ENCODE data around the gene SYNRG.
"Not testable (repeated sequence)": the region's sequence is repeated elsewhere in the genome, so short reads cannot be mapped to it uniquely, and the experiment has no call there.

SYNRG gene

DNA sequence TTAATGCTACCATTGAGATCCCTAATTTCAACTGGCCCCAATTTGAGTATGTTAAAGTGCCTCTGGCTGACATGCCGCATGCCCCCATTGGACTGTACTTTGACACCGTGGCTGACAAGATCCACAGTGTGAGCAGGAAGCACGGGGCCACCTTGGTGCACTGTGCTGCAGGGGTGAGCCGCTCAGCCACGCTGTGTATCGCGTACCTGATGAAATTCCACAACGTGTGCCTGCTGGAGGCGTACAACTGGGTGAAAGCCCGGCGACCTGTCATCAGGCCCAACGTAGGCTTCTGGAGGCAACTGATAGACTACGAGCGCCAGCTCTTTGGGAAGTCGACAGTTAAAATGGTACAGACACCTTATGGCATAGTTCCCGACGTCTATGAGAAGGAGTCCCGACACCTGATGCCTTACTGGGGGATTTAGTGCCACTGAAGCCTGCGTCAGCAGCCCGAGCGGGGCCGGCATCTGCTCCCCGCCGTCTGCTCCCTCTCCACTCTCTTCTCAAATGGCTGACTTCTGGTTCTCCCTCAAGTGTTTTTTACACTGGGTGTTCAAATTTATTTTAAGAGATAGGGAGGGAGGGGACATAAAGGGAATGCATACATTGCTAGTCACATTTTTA lies 96.7 kb downstream of the SYNRG start:
- Mint-ChIP-seq H3K9me3 (no peaks in the 10 kb centered on the region), H3K27ac (no peak overlapping the region), H3K4me1 (peaks cover 19% of the 10 kb centered on the region), H3K4me3 (no peak overlapping the region), H3K27me3 (ENCODE audit: low read depth) (no peaks in the 10 kb centered on the region), H3K36me3 (ENCODE audit: low read depth) (peaks cover 23% of the 10 kb centered on the region)
- TF ChIP-seq, protein P1, sequence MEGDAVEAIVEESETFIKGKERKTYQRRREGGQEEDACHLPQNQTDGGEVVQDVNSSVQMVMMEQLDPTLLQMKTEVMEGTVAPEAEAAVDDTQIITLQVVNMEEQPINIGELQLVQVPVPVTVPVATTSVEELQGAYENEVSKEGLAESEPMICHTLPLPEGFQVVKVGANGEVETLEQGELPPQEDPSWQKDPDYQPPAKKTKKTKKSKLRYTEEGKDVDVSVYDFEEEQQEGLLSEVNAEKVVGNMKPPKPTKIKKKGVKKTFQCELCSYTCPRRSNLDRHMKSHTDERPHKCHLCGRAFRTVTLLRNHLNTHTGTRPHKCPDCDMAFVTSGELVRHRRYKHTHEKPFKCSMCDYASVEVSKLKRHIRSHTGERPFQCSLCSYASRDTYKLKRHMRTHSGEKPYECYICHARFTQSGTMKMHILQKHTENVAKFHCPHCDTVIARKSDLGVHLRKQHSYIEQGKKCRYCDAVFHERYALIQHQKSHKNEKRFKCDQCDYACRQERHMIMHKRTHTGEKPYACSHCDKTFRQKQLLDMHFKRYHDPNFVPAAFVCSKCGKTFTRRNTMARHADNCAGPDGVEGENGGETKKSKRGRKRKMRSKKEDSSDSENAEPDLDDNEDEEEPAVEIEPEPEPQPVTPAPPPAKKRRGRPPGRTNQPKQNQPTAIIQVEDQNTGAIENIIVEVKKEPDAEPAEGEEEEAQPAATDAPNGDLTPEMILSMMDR (IDR thresholded peaks at IDR 0.05; ENCODE audit: unreplicated experiment in 3 of 3), result no peak

DNA sequence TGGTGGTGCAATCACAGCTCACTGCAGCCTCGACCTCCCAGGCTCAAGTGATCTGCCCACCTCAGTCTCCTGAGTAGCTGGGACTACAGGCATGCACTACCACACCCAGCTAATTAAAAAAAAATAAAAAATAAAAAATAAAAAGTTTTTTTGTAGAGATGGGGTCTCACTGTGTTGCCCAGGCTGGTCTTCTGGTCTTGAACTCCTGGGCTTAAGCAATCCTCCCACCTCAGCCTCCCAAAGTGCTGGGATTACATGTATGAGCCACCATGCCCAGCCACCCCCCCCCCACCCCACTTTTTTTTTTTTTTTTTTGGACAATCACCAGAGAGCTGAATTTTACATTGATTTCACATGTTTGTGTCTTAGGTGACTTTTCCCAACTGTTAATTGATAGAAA lies 97.6 kb downstream of the SYNRG start:
- not testable (repeated sequence) for H3K27ac Mint-ChIP-seq; H3K4me3 Mint-ChIP-seq; H3K27me3 Mint-ChIP-seq (ENCODE audit: low read depth); H3K9me3 Mint-ChIP-seq
- peaks cover 18% of the 10 kb centered on the region for H3K36me3 Mint-ChIP-seq (ENCODE audit: low read depth)
- peaks cover 19% of the 10 kb centered on the region for H3K4me1 Mint-ChIP-seq

DNA sequence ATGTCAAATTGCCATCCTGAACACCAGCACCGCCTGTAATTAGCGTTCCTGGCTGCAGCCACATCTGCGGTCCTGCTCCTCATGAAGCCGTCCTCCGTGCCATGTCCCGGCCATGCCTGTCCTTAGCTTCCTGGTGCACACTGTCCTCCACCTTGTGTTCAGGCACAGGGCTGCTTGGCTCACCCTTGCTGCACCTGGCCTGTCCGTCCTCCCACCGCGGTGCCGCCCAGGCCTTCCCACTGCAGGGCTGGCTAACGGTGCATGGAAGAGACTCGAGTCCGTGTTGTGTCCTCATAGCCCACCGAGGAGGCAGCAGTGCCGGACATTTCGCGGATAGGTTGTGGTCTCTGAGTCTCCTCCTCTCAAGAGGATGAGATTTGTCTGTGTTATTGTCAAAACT lies 99.2 kb downstream of the SYNRG start:
- peaks cover 9% of the 10 kb centered on the region for H3K36me3 Mint-ChIP-seq (ENCODE audit: low read depth)
- H3K4me1 Mint-ChIP-seq, result peaks cover 12% of the 10 kb centered on the region
- H3K27ac Mint-ChIP-seq, result peak overlapping the region in 1 of 3 experiments; percentile 22
- TF ChIP-seq, protein P1 (IDR thresholded peaks at IDR 0.05; ENCODE audit: unreplicated experiment in 3 of 3), result no peak
- H3K27me3 Mint-ChIP-seq (ENCODE audit: low read depth), result no peaks in the 10 kb centered on the region
- no peak overlapping the region for H3K4me3 Mint-ChIP-seq
- no peaks in the 10 kb centered on the region for H3K9me3 Mint-ChIP-seq

DNA sequence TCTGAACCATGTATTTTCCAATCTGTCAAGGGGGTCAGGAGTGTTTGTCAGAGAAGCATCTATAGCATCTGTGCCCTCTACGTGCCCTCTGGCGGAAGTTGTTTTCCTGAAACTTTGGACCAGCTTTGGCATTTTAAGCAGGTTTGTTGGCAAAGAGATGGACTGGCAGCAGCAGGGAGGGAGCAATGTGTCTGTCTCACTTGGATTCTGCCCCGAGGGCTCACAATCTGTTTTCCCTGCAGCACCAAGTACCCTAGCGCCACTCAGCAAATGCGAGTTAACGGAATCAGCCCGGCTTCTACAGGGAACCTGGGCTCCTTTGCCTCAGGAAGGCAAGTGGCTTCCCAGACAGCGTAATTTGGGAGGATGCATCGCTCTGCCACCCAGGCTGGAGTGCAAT lies 102.1 kb downstream of the SYNRG start:
- TF ChIP-seq, protein P1 (IDR thresholded peaks at IDR 0.05; ENCODE audit: unreplicated experiment in 3 of 3), result no peak
- Mint-ChIP-seq H3K9me3 (no peaks in the 10 kb centered on the region), H3K4me3 (no peak overlapping the region), H3K36me3 (ENCODE audit: low read depth) (peaks cover 5% of the 10 kb centered on the region), H3K27me3 (ENCODE audit: low read depth) (no peaks in the 10 kb centered on the region), H3K27ac (no peak overlapping the region), H3K4me1 (peaks cover under 1% of the 10 kb centered on the region)

DNA sequence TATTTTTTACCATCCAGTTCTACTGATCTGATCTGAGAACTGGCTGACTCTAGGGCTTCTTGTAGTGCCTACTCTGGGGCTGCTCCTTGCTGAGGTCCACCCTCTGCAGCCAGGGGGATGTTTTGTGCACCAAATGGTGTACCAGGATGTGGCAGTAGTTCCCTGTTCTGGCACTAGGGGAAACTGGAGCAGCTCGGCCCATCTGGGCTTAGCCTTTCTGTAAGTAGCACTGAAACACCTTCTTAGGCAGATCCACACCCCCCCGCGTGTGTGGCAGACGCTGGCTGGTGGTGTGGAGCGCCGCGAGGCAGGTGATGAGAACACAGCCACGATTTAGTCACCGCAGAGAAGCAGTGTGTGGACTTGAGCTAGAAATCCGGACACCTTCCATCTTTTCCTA lies 102.5 kb downstream of the SYNRG start:
- TF ChIP-seq, protein P1 (IDR thresholded peaks at IDR 0.05; ENCODE audit: unreplicated experiment in 3 of 3), result peak; percentile 25 to 45 (median 30)
- no peaks in the 10 kb centered on the region for H3K9me3 Mint-ChIP-seq
- no peaks in the 10 kb centered on the region for H3K4me1 Mint-ChIP-seq
- H3K27me3 Mint-ChIP-seq (ENCODE audit: low read depth), result no peaks in the 10 kb centered on the region
- peaks cover 3% of the 10 kb centered on the region for H3K36me3 Mint-ChIP-seq (ENCODE audit: low read depth)
- no peak overlapping the region for H3K4me3 Mint-ChIP-seq
- no peak overlapping the region for H3K27ac Mint-ChIP-seq

DNA sequence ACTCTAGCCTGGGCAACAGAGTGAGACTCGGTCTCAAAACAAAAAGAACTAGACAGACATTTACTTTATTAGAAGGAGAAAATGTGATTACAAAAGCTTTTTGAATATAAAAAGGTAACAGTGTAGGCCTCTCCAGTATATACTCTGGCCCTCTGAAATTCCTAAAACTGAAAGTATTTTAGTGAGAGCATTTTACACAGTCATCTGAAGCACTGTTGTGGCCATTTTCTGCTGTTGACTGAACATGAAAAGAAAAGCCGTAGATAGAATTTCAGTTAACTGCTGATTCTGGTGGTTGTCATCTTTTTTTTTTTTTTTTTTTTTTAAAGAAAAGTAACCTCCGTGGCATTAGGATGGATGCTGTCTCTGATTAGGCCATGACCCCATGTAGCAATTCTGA lies 103.9 kb downstream of the SYNRG start:
- TF ChIP-seq, protein P1 (IDR thresholded peaks at IDR 0.05; ENCODE audit: unreplicated experiment in 3 of 3), result no peak
- H3K4me1 Mint-ChIP-seq, result no peaks in the 10 kb centered on the region
- H3K4me3 Mint-ChIP-seq, result no peak overlapping the region

More for the DNA sequence above, 103.9 kb downstream of the SYNRG start:
- Mint-ChIP-seq H3K27me3 (ENCODE audit: low read depth) (no peaks in the 10 kb centered on the region), H3K9me3 (no peaks in the 10 kb centered on the region), H3K36me3 (ENCODE audit: low read depth) (no peaks in the 10 kb centered on the region), H3K27ac (no peak overlapping the region)
